IMR-90 (cell line): ENCODE data around the gene CLBA1. TPM values are rescaled to one million over a fixed set of nuclear protein-coding genes. Genes with fewer than 3 reads are reported as not detected.

Experiments used
- ATAC-seq: fragments of 200-7000 bp; cut with Tn5 transposase; 2 replicates; pipeline ENCODE4 v1.9.1; 2020; ENCODE audit warnings: low read depth, mild to moderate bottlenecking, moderate library complexity
- BruUV-seq: library from RNA; stranded (reverse); fragments of 400-500 nt; replicated peaks from 2 replicates; lab custom pipeline; 2021; lab: Mats Ljungman, UMichigan
- CTCF ChIA-PET: fragments of 300-600 bp; formaldehyde crosslinking; extraction: SDS; loops from one replicate; lab custom pipeline; 2021; ENCODE audit warnings: antibody characterized with exemption; lab: Yijun Ruan, JAX
- POLR2A ChIA-PET: fragments of 300-600 bp; sonication (Branson Sonifier 250); formaldehyde crosslinking; loops from one replicate; lab custom pipeline; 2022; ENCODE audit warnings: antibody characterized with exemption; ENCODE audit not compliant: unreplicated experiment; lab: Charles Lee
- DNase-seq: peaks from one replicate; pipeline ENCODE4 v3.0.0; 2013
- H2AFZ ChIP-seq: replicated peaks from 2 replicates; pipeline ENCODE3; 2013; ENCODE audit warnings: low read length, mild to moderate bottlenecking; ENCODE audit not compliant: poor library complexity
- H2AK5ac ChIP-seq: 2 replicates; pipeline ENCODE4 v1.6.1; 2013; ENCODE audit warnings: low read depth, low read length, inconsistent platforms
- H2AK9ac ChIP-seq: replicated peaks from 2 replicates; pipeline ENCODE3; 2013; ENCODE audit warnings: mild to moderate bottlenecking, low read depth, low read length, moderate library complexity; ENCODE audit not compliant: poor library complexity
- H2BK120ac ChIP-seq: 2 replicates; pipeline ENCODE4 v1.6.1; 2013; ENCODE audit warnings: low read depth, low read length, inconsistent platforms
- H2BK15ac ChIP-seq: 3 replicates; pipeline ENCODE4 v1.6.1; 2013; ENCODE audit warnings: low read depth, low read length, inconsistent platforms
- H2BK20ac ChIP-seq: 2 replicates; pipeline ENCODE4 v1.6.1; 2013; ENCODE audit warnings: low read depth, mild to moderate bottlenecking, inconsistent platforms, low read length, moderate library complexity
- H2BK5ac ChIP-seq: 2 replicates; pipeline ENCODE4 v1.6.1; 2013; ENCODE audit warnings: mild to moderate bottlenecking, low read depth, low read length, inconsistent platforms; ENCODE audit not compliant: poor library complexity, severe bottlenecking
- H3K14ac ChIP-seq: replicated peaks from 2 replicates; pipeline ENCODE4 v1.6.1; 2013; ENCODE audit warnings: low read depth, low read length, inconsistent platforms
- H3K18ac ChIP-seq: 2 replicates; pipeline ENCODE4 v1.6.1; 2013; ENCODE audit warnings: low read depth, low read length, control low read depth
- H3K23ac ChIP-seq: 2 replicates; pipeline ENCODE4 v1.6.1; 2013; ENCODE audit warnings: low read depth, low read length, inconsistent platforms
- H3K27ac ChIP-seq: 2 replicates; pipeline ENCODE4 v1.5.1; 2013; ENCODE audit warnings: mild to moderate bottlenecking, control low read depth, low read length; ENCODE audit not compliant: insufficient read depth
- H3K27me3 ChIP-seq: 2 replicates; pipeline ENCODE4 v1.6.1; 2013; ENCODE audit warnings: low read length; ENCODE audit not compliant: control insufficient read depth, insufficient read depth
- H3K36me3 ChIP-seq: 2 replicates; pipeline ENCODE4 v1.6.1; 2013; ENCODE audit warnings: low read length, mixed read lengths; ENCODE audit not compliant: control insufficient read depth, insufficient read depth
- H3K4ac ChIP-seq: 2 replicates; pipeline ENCODE4 v1.6.1; 2013; ENCODE audit warnings: low read depth, low read length, inconsistent platforms
- H3K4me1 ChIP-seq: 2 replicates; pipeline ENCODE4 v1.6.1; 2013; ENCODE audit warnings: low read length, mixed read lengths; ENCODE audit not compliant: control insufficient read depth, insufficient read depth
- H3K4me2 ChIP-seq: 2 replicates; pipeline ENCODE4 v1.6.1; 2013; ENCODE audit warnings: low read depth, mild to moderate bottlenecking, control low read depth, low read length, moderate library complexity
- H3K4me3 ChIP-seq: 2 replicates; pipeline ENCODE4 v1.5.1; 2013; ENCODE audit warnings: low read depth, mild to moderate bottlenecking, control low read depth, low read length, moderate library complexity; ENCODE audit not compliant: insufficient read depth
- H3K56ac ChIP-seq: 2 replicates; pipeline ENCODE4 v1.6.1; 2013; ENCODE audit warnings: low read length, inconsistent platforms; ENCODE audit not compliant: insufficient read depth; ENCODE audit errors: extremely low read depth
- H3K79me1 ChIP-seq, 2 experiments: 2 replicates each; pipeline ENCODE4 v1.6.1; 2013; ENCODE audit warnings: low read length in 2 of 2, inconsistent platforms in 1 of 2, low read depth in 1 of 2
- H3K9ac ChIP-seq: 2 replicates; pipeline ENCODE4 v1.6.1; 2013; ENCODE audit warnings: low read depth, low read length, control low read depth
- H3K9me1 ChIP-seq: 2 replicates; pipeline ENCODE4 v1.6.1; 2013; ENCODE audit warnings: low read length, inconsistent platforms; ENCODE audit not compliant: insufficient read depth
- H3K9me3 ChIP-seq: 2 replicates; pipeline ENCODE4 v1.6.1; 2013; ENCODE audit warnings: low read length; ENCODE audit not compliant: control insufficient read depth, insufficient read depth
- H4K20me1 ChIP-seq: 2 replicates; pipeline ENCODE4 v1.6.1; 2013; ENCODE audit warnings: low read length, inconsistent platforms; ENCODE audit not compliant: insufficient read depth
- H4K5ac ChIP-seq: 2 replicates; pipeline ENCODE4 v1.6.1; 2013; ENCODE audit warnings: mild to moderate bottlenecking, low read depth, low read length, control low read depth
- H4K8ac ChIP-seq, 2 experiments: 2 replicates each; pipeline ENCODE4 v1.6.1; 2013; ENCODE audit warnings: low read depth in 2 of 2, low read length in 2 of 2, control low read depth in 1 of 2, inconsistent platforms in 1 of 2
- H4K91ac ChIP-seq: 2 replicates; pipeline ENCODE4 v1.6.1; 2013; ENCODE audit warnings: low read depth, low read length, inconsistent platforms; ENCODE audit not compliant: insufficient read depth
- BHLHE40 ChIP-seq: fragments of 150-350 bp; IDR thresholded peaks from 2 replicates; pipeline ENCODE4 v1.6.1; 2016; ENCODE audit warnings: mild to moderate bottlenecking, low read depth, low read length
- CEBPB ChIP-seq: IDR thresholded peaks from 2 replicates; pipeline ENCODE4 v1.6.1; 2012; ENCODE audit warnings: low read depth, low read length, improper control_type of control experiment
- CHD1 ChIP-seq: IDR thresholded peaks from 2 replicates; pipeline ENCODE4 v1.6.1; 2012; ENCODE audit warnings: low read depth, low read length, improper control_type of control experiment
- FOS ChIP-seq: fragments of 150-350 bp; IDR thresholded peaks from 2 replicates; pipeline ENCODE4 v1.6.1; 2016; ENCODE audit warnings: low read depth, low read length
- MAFK ChIP-seq: IDR thresholded peaks from 2 replicates; pipeline ENCODE4 v1.6.1; 2012; ENCODE audit warnings: low read depth, low read length, improper control_type of control experiment
- MAZ ChIP-seq: IDR thresholded peaks from 2 replicates; pipeline ENCODE4 v1.6.1; 2012; ENCODE audit warnings: low read depth, mild to moderate bottlenecking, low read length, improper control_type of control experiment, moderate library complexity, borderline replicate concordance
- MXI1 ChIP-seq: IDR thresholded peaks from 2 replicates; pipeline ENCODE4 v1.6.1; 2012; ENCODE audit warnings: low read depth, mild to moderate bottlenecking, low read length, moderate library complexity, borderline replicate concordance
- NFE2L2 ChIP-seq: fragments of 150-350 bp; IDR thresholded peaks from 2 replicates; pipeline ENCODE4 v1.6.1; 2016; ENCODE audit warnings: low read depth, mild to moderate bottlenecking, low read length
- RAD21 ChIP-seq: IDR thresholded peaks from 2 replicates; pipeline ENCODE4 v1.6.1; 2012; ENCODE audit warnings: low read length, improper control_type of control experiment
- RCOR1 ChIP-seq: IDR thresholded peaks from 2 replicates; pipeline ENCODE4 v1.6.1; 2012; ENCODE audit warnings: mild to moderate bottlenecking, low read length, improper control_type of control experiment; ENCODE audit not compliant: insufficient replicate concordance
- RFX5 ChIP-seq: IDR thresholded peaks from 2 replicates; pipeline ENCODE4 v1.8.0; 2012; ENCODE audit warnings: low read depth, mild to moderate bottlenecking, low read length, moderate library complexity
- SMC3 ChIP-seq: fragments of 150-350 bp; IDR thresholded peaks from 2 replicates; pipeline ENCODE4 v1.6.1; 2016; ENCODE audit warnings: low read depth, mild to moderate bottlenecking, antibody characterized with exemption, low read length, moderate library complexity
- WGBS, 2 experiments: methylation state at CpG; one replicate each; pipeline versions ENCODE4 v1.1.5 to v1.1.7; 2013; ENCODE audit warnings: missing lambda C conversion rate in 2 of 2; ENCODE audit not compliant: insufficient read length in 1 of 2; ENCODE audit errors: extremely low coverage in 2 of 2; 5-methylcytosine and 5-hydroxymethylcytosine counted together
- dilution Hi-C: fragments of 300-500 bp; cut with HindIII; formaldehyde crosslinking; loops from one replicate; pipeline ENCODE4 v1.14.3; 2018; ENCODE audit warnings: low sequenced_read_pairs; ENCODE audit not compliant: unreplicated experiment
- in situ Hi-C: fragments of 300-500 bp; cut with MboI; formaldehyde crosslinking; loops from 3 replicates; pipeline ENCODE4 v1.14.3; 2019; ENCODE audit warnings: low sequenced_read_pairs, inconsistent platforms, mixed read lengths
- intact Hi-C: fragments of 100-400 bp; cut with micrococcal nuclease; formaldehyde crosslinking; loops from 2 replicates; pipeline ENCODE4 v1.10.0; 2022
- polyA plus RNA-seq, 3 experiments: library from polyadenylated mRNA; depleted of rRNA; stranded (reverse); fragments of >200 nt; gene quantifications; 2 replicates each; pipeline ENCODE4 v1.2.3, GENCODE V29; 2012; ENCODE audit warnings: low replicate concordance in 1 of 3
- total RNA-seq: library from RNA; depleted of rRNA; stranded (reverse); fragments of >200 nt; gene quantifications from 2 replicates; pipeline ENCODE4 v1.2.3, GENCODE V29; 2012
- TF ChIP-seq, protein P1 (sequence below): fragments of 150-350 bp; IDR thresholded peaks from 2 replicates; pipeline ENCODE4 v1.6.1; 2017; ENCODE audit warnings: mild to moderate bottlenecking, antibody characterized with exemption, low read length, low read depth
- TF ChIP-seq, protein P2 (sequence below): conservative IDR thresholded peaks from 2 replicates; pipeline ENCODE4 v1.5.1; 2012; ENCODE audit warnings: mild to moderate bottlenecking, low read depth, low read length, improper control_type of control experiment

The CLBA1 gene
- total and polyA plus RNA-seq, 2 of the 4 experiments (the other 2 are of a cell fraction) = 2.7 to 6.2 TPM

DNA sequence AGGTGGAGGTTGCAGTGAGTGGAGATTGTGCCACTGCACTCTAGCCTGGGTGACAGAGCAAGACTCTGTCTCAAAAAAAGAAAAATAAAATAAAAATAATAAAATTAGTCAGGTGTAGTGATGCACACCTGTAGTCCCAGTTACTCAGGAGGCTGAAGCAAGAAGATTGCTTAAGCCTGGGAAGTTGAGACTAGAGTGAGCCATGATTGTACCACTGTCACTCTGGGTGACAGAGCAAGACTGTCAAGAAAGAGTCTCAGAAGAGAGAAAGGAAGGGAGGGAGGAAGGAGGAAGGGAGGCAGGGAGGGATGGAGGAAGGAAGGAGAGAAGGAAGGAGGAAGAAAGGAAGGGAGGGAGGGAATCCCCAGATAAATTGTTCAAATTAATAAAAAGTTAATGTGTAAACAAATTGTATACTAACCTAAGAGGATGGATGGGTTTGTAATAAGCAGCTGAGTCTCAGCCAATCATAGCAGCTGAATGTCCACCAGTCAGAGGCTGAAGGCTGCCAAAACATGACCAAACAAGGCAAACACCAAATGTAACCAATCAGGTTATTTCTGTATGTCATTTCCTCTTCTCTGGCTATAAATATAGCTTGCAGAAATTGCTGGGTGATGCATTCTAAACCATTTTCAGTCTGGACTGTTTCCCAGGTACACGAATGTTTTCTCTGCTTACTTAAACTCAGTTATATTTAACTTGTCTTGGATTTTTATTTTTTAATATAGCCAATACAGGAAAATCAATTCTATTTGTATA is 41.4 kb downstream of the CLBA1 start:
- ChIA-PET POLR2A (interaction anchor here (0.7 kb wide), 1 partner anchor 63 kb away, joined by 3 read pairs; no protein-coding TSS in a partner anchor), CTCF (no interaction called here)
- no peaks in the 10 kb centered on the region for H3K9me3 ChIP-seq
- WGBS, 2 experiments = no CpG with 5 or more reads among the region's 1 CpG
- H3K4me1 ChIP-seq = peaks cover 9% of the 10 kb centered on the region; the same call in 1 of the 2 replicates
- peak overlapping the region; percentile 26; the same call in 1 of the 2 replicates for H3K27ac ChIP-seq
- no peak overlapping the region for H3K4me3 ChIP-seq
- no peak overlapping the region for H2AFZ ChIP-seq
- H3K14ac ChIP-seq = no peak overlapping the region
- H3K9me1 ChIP-seq = peaks cover 10% of the 10 kb centered on the region
- H3K4ac ChIP-seq = peak overlapping the region; percentile 42
- no peak overlapping the region for H2AK9ac ChIP-seq
- peak overlapping the region; percentile 56; the same call in 1 of the 2 replicates for H3K18ac ChIP-seq
- no peak overlapping the region for H3K9ac ChIP-seq
- H3K36me3 ChIP-seq = no peaks in the 10 kb centered on the region
- no peaks in the 10 kb centered on the region for H4K20me1 ChIP-seq
- H4K5ac ChIP-seq = no peak overlapping the region; the same call in 1 of the 2 replicates
- DNase-seq (peak; percentile 60), ATAC-seq (no peak)
- H3K56ac ChIP-seq = no peak overlapping the region
- H2BK120ac ChIP-seq = peak overlapping the region; percentile 59; the same call in 1 of the 2 replicates
- no TSS peak for BruUV-seq
- no peaks in the 10 kb centered on the region; the same call in 1 of the 2 replicates for H3K27me3 ChIP-seq
- in situ Hi-C loops = no loop called here
- H2BK20ac ChIP-seq = peak overlapping the region; percentile 65; the same call in 1 of the 2 replicates
- intact Hi-C loops = no loop called here
- peaks cover 3 to 9% of the 10 kb centered on the region in 2 experiments; a peak in 2 of 4 replicates for H3K79me1 ChIP-seq
- H4K91ac ChIP-seq = peak overlapping the region; percentile 76
- dilution Hi-C loops = no loop called here
- H3K4me2 ChIP-seq = no peak overlapping the region
- H2BK15ac ChIP-seq = peak overlapping the region; percentile 29; the same call in 2 of the 3 replicates
- peak overlapping the region; percentile 84 for H2AK5ac ChIP-seq
- peak overlapping the region in 1 of 2 experiments; percentile 67; a peak in 1 of 4 replicates for H4K8ac ChIP-seq
- peak overlapping the region; percentile 55 for H2BK5ac ChIP-seq
- H3K23ac ChIP-seq = no peak overlapping the region
- TF ChIP-seq NFE2L2 = no peak
- no peak for TF ChIP-seq MAZ
- TF ChIP-seq RAD21 = no peak
- no peak for TF ChIP-seq MXI1
- no peak for TF ChIP-seq MAFK
- TF ChIP-seq CHD1 = no peak
- TF ChIP-seq FOS = no peak
- TF ChIP-seq CEBPB = no peak
- no peak for TF ChIP-seq RFX5
- no peak for TF ChIP-seq SMC3
- TF ChIP-seq, protein P1, sequence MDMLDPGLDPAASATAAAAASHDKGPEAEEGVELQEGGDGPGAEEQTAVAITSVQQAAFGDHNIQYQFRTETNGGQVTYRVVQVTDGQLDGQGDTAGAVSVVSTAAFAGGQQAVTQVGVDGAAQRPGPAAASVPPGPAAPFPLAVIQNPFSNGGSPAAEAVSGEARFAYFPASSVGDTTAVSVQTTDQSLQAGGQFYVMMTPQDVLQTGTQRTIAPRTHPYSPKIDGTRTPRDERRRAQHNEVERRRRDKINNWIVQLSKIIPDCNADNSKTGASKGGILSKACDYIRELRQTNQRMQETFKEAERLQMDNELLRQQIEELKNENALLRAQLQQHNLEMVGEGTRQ = no peak
- TF ChIP-seq, protein P2, sequence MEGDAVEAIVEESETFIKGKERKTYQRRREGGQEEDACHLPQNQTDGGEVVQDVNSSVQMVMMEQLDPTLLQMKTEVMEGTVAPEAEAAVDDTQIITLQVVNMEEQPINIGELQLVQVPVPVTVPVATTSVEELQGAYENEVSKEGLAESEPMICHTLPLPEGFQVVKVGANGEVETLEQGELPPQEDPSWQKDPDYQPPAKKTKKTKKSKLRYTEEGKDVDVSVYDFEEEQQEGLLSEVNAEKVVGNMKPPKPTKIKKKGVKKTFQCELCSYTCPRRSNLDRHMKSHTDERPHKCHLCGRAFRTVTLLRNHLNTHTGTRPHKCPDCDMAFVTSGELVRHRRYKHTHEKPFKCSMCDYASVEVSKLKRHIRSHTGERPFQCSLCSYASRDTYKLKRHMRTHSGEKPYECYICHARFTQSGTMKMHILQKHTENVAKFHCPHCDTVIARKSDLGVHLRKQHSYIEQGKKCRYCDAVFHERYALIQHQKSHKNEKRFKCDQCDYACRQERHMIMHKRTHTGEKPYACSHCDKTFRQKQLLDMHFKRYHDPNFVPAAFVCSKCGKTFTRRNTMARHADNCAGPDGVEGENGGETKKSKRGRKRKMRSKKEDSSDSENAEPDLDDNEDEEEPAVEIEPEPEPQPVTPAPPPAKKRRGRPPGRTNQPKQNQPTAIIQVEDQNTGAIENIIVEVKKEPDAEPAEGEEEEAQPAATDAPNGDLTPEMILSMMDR = no peak
- no peak for TF ChIP-seq RCOR1
- no peak for TF ChIP-seq BHLHE40
